ENCODE data around the gene SNRPN.
"Not testable (repeated sequence)": the region's sequence is repeated elsewhere in the genome, so short reads cannot be mapped to it uniquely, and the experiment has no call there.

The SNRPN gene

GRCh38 chr15:24971052-24971451 lies 16.3 kb downstream of the SNRPN start:
- DNase-seq (ENCODE audit: low spot score): no peak

- DNase-seq (ENCODE audit: low spot score): no peak
Observed at GRCh38 chr15:24971772-24972171, 17.0 kb downstream of the SNRPN start.

- not testable (repeated sequence) for DNase-seq (ENCODE audit: low spot score)
Observed at GRCh38 chr15:24972707-24973106, 17.9 kb downstream of the SNRPN start.

GRCh38 chr15:24976932-24977331 lies 22.1 kb downstream of the SNRPN start:
- no peak for DNase-seq (ENCODE audit: low spot score)

- no peak for DNase-seq (ENCODE audit: low spot score)
Observed at GRCh38 chr15:24977686-24978085, 22.9 kb downstream of the SNRPN start.

- no peak for DNase-seq (ENCODE audit: low spot score)
Observed at GRCh38 chr15:24985224-24985623, 30.4 kb downstream of the SNRPN start.

- DNase-seq (ENCODE audit: low spot score): no peak
Observed at GRCh38 chr15:24986653-24987052, 31.9 kb downstream of the SNRPN start.

- DNase-seq (ENCODE audit: low spot score): no peak
Observed at GRCh38 chr15:25019434-25019833, 64.6 kb downstream of the SNRPN start.

- DNase-seq (ENCODE audit: low spot score): no peak
Observed at GRCh38 chr15:25022233-25022632, 67.4 kb downstream of the SNRPN start.

Measured in left forelimb (tissue), 1 donor.